BE2C (cell line): Measurements from ENCODE around the gene OLFM2.

Source experiments
- DNase-seq: peaks from one replicate; pipeline ENCODE4 v3.0.0-alpha.2; 2020
- H3K27me3 ChIP-seq: fragments of 250-450 bp; sonication (Bioruptor Pico); 2 replicates; pipeline ENCODE4 v1.5.1; 2020; ENCODE audit warnings: mild to moderate bottlenecking
- H3K36me3 ChIP-seq: fragments of 250-450 bp; sonication (Bioruptor Pico); 2 replicates; pipeline ENCODE4 v1.5.1; 2020; ENCODE audit warnings: mild to moderate bottlenecking
- H3K4me1 ChIP-seq: fragments of 250-450 bp; sonication (Bioruptor Pico); 2 replicates; pipeline ENCODE4 v1.5.1; 2020
- H3K4me3 ChIP-seq: 2 replicates; pipeline ENCODE4 v1.5.1; 2011; ENCODE audit warnings: low read depth, low read length
- H3K9me3 ChIP-seq: fragments of 250-450 bp; sonication (Bioruptor Pico); 2 replicates; pipeline ENCODE4 v1.5.1; 2020
- CTCF ChIP-seq: IDR thresholded peaks from 2 replicates; pipeline ENCODE4 v1.5.1; 2012; ENCODE audit warnings: mild to moderate bottlenecking, low read depth, low read length

OLFM2 gene

GRCh38 chr19:9811139-9811538 lies 125.2 kb downstream of the OLFM2 start:
- Histone ChIP-seq H3K9me3 (no peaks in the 10 kb centered on the region), H3K4me1 (no peaks in the 10 kb centered on the region), H3K27me3 (no peaks in the 10 kb centered on the region), H3K4me3 (no peak overlapping the region), H3K36me3 (peaks cover 21% of the 10 kb centered on the region)
- TF ChIP-seq CTCF, result no peak
- DNase-seq, result no peak

GRCh38 chr19:9808855-9809824 lies 127.2 kb downstream of the OLFM2 start:
- no peak overlapping the region for H3K4me3 ChIP-seq
- no peaks in the 10 kb centered on the region for H3K27me3 ChIP-seq
- no peak for DNase-seq
- peaks cover 21% of the 10 kb centered on the region for H3K36me3 ChIP-seq
- H3K9me3 ChIP-seq, result no peaks in the 10 kb centered on the region
- no peak for TF ChIP-seq CTCF
- no peaks in the 10 kb centered on the region for H3K4me1 ChIP-seq

GRCh38 chr19:9806803-9807202 lies 129.5 kb downstream of the OLFM2 start:
- DNase-seq, result no peak
- no peak overlapping the region for H3K4me3 ChIP-seq
- peaks cover 16% of the 10 kb centered on the region for H3K36me3 ChIP-seq
- no peaks in the 10 kb centered on the region for H3K27me3 ChIP-seq
- TF ChIP-seq CTCF, result no peak
- no peaks in the 10 kb centered on the region for H3K4me1 ChIP-seq
- H3K9me3 ChIP-seq, result no peaks in the 10 kb centered on the region
